Fibroblast of lung (primary cell): ENCODE results near the gene RPL7A. TPM values are rescaled to one million over a fixed set of nuclear protein-coding genes. Genes with fewer than 3 reads are reported as not detected.

Experiments
- DNase-seq, 2 donors: peaks; one replicate each; pipeline versions ENCODE4 v3.0.0 to v3.0.0-alpha.2; 2010; ENCODE audit warnings: low read depth in 2 of 2
- H2AFZ ChIP-seq: 2 replicates; pipeline ENCODE4 v1.5.1; 2012; ENCODE audit warnings: low read length, control low read depth, inconsistent platforms
- H3K27ac ChIP-seq: 2 replicates; pipeline ENCODE4 v1.5.1; 2011; ENCODE audit warnings: low read length, control low read depth; ENCODE audit not compliant: insufficient read depth
- H3K27me3 ChIP-seq: 2 replicates; pipeline ENCODE4 v1.5.1; 2011; ENCODE audit warnings: mild to moderate bottlenecking, low read length; ENCODE audit not compliant: control insufficient read depth, insufficient read depth
- H3K36me3 ChIP-seq: 2 replicates; pipeline ENCODE4 v1.5.1; 2011; ENCODE audit warnings: low read length; ENCODE audit not compliant: control insufficient read depth, insufficient read depth
- H3K4me1 ChIP-seq: 2 replicates; pipeline ENCODE4 v1.5.1; 2011; ENCODE audit warnings: low read length; ENCODE audit not compliant: control insufficient read depth, insufficient read depth; ENCODE audit errors: extremely low read depth
- H3K4me2 ChIP-seq: 2 replicates; pipeline ENCODE4 v1.5.1; 2011; ENCODE audit warnings: low read length, control low read depth; ENCODE audit not compliant: insufficient read depth; ENCODE audit errors: extremely low read depth
- H3K4me3 ChIP-seq, 4 experiments: fragments of 200-600 bp in 1 of 4; sonication (generic) in 1 of 4; replicated peaks in 1 of 4; 2 replicates each; pipeline ENCODE4 v1.5.1; 2011 to 2016; ENCODE audit warnings: low read length in 4 of 4, low read depth in 3 of 4, mild to moderate bottlenecking in 3 of 4, control low read depth in 2 of 4, inconsistent platforms in 1 of 4, mixed read lengths in 1 of 4; ENCODE audit not compliant: insufficient read depth in 1 of 4; ENCODE audit errors: control extremely low read depth in 1 of 4
- H3K79me2 ChIP-seq: 2 replicates; pipeline ENCODE4 v1.5.1; 2012; ENCODE audit warnings: mild to moderate bottlenecking, low read length, inconsistent platforms; ENCODE audit not compliant: control insufficient read depth, insufficient read depth
- H3K9ac ChIP-seq: 2 replicates; pipeline ENCODE4 v1.5.1; 2011; ENCODE audit warnings: mild to moderate bottlenecking, low read length, control low read depth; ENCODE audit not compliant: insufficient read depth
- H3K9me3 ChIP-seq: 2 replicates; pipeline ENCODE4 v1.5.1; 2012; ENCODE audit warnings: low read depth, low read length; ENCODE audit not compliant: control insufficient read depth, insufficient read depth
- H4K20me1 ChIP-seq: 2 replicates; pipeline ENCODE4 v1.5.1; 2011; ENCODE audit warnings: low read length; ENCODE audit not compliant: control insufficient read depth, insufficient read depth; ENCODE audit errors: extremely low read depth
- EZH2 ChIP-seq: IDR thresholded peaks from 2 replicates; pipeline ENCODE4 v1.5.1; 2012; ENCODE audit warnings: low read length, control low read depth, mild to moderate bottlenecking; ENCODE audit errors: missing control alignments
- polyA plus RNA-seq, 2 donors: library from polyadenylated mRNA; depleted of rRNA in 1 of 2; stranded (reverse) in 1 of 2; unstranded in 1 of 2; fragments of >200 nt; gene quantifications; 2 replicates each; pipeline ENCODE4 v1.2.1, GENCODE V29; 2011 to 2012; ENCODE audit warnings: missing spikeins in 1 of 2
- total RNA-seq: library from RNA; depleted of rRNA; stranded (reverse); fragments of >200 nt; gene quantifications from 2 replicates; pipeline ENCODE4 v1.2.1, GENCODE V29; 2014
- TF ChIP-seq, protein P1 (sequence below), 2 donors: IDR thresholded peaks in 1 of 2; conservative IDR thresholded peaks in 1 of 2; 1 replicate in 1 of 2; 2 replicates in 1 of 2; pipeline ENCODE4 v1.5.1; 2011 to 2012; ENCODE audit warnings: low read length in 2 of 2, control low read depth in 1 of 2, inconsistent platforms in 1 of 2, low read depth in 1 of 2, mild to moderate bottlenecking in 1 of 2

RPL7A gene
- total and polyA plus RNA-seq, 2 donors (not counting 1 experiment from before 2014, with no cell fraction given), result 1,820 to 2,991 TPM

DNA sequence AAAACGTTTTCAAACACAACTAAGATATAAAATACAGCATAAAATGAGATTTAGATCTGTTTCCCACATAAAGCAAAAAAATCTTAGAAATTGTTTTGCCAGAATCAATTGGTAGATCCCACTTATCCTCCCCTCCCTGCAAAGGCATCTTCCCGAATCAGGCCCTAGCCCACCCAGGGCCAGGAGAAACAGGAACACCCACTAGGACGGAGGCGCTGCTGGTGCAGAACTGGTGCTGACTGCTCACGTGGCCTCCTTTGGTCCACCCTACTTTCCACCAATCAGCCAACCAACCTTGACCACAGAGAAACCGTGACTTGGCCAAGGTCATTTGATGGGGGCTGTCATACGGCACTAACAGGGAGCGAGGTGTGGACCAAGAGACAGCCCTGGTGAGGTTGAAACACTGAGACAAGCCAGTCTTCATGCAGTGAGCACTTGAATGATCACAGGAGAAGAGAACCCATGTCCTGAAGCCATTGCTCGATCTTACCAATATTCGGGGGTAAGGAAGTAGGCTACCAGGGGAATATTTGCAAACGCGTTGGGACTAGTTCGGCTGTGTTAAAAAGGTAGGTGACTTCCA, 13.6 kb downstream of the RPL7A start:
- H3K79me2 ChIP-seq, result peaks cover 37% of the 10 kb centered on the region
- peaks cover 6% of the 10 kb centered on the region for H3K4me1 ChIP-seq
- TF ChIP-seq EZH2, result no peak
- TF ChIP-seq, protein P1, sequence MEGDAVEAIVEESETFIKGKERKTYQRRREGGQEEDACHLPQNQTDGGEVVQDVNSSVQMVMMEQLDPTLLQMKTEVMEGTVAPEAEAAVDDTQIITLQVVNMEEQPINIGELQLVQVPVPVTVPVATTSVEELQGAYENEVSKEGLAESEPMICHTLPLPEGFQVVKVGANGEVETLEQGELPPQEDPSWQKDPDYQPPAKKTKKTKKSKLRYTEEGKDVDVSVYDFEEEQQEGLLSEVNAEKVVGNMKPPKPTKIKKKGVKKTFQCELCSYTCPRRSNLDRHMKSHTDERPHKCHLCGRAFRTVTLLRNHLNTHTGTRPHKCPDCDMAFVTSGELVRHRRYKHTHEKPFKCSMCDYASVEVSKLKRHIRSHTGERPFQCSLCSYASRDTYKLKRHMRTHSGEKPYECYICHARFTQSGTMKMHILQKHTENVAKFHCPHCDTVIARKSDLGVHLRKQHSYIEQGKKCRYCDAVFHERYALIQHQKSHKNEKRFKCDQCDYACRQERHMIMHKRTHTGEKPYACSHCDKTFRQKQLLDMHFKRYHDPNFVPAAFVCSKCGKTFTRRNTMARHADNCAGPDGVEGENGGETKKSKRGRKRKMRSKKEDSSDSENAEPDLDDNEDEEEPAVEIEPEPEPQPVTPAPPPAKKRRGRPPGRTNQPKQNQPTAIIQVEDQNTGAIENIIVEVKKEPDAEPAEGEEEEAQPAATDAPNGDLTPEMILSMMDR (conservative IDR thresholded peaks at IDR 0.05 in 1 of 2, IDR thresholded peaks at IDR 0.05 in 1 of 2; ENCODE audit: low read depth in 1 of 2, low read length in 2 of 2), result no peak
- H3K4me3 ChIP-seq, result no peak overlapping the region
- H3K9me3 ChIP-seq, result no peaks in the 10 kb centered on the region
- H3K27ac ChIP-seq, result no peak overlapping the region
- no peak overlapping the region for H3K4me2 ChIP-seq
- H3K9ac ChIP-seq, result no peak overlapping the region
- H3K36me3 ChIP-seq, result peaks cover 45% of the 10 kb centered on the region
- no peak for DNase-seq
- no peak overlapping the region for H2AFZ ChIP-seq
- H3K27me3 ChIP-seq, result no peaks in the 10 kb centered on the region
- no peaks in the 10 kb centered on the region for H4K20me1 ChIP-seq

DNA sequence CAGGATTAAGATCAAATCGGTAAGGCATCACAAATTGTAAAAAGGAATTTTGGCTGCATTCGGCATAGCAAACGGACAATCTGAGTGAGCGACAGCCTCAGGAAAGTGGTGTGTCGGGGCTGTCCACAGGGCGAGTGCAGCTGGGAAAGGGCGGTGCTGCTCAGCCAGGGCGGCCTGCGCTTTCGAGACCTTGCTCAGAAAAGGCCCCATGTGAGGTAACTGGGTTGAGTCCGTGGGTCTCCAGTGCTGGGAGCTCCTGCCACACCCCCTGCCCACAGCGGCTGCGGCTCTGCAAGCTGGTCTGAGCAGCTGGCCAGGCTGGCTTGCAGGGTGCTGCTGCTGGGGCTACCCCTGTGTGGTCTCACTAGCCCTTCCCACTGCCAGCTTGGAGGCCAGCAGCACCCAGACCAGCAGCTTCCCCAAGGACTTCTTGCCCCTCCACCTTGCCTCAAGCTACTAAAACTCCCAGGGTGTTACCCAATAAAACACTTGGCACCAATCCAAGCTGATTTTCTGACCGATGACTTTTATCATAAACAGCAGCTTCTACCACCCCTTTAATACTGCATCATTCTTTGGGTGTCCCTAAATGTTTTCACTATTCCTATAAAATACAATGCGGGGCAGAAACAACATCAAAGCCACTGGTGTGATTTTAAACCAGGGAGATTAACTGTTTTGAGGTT, 14.5 kb downstream of the RPL7A start:
- no peak overlapping the region for H3K9ac ChIP-seq
- H3K36me3 ChIP-seq, result peaks cover 53% of the 10 kb centered on the region
- H4K20me1 ChIP-seq, result peaks cover 2% of the 10 kb centered on the region
- no peaks in the 10 kb centered on the region for H3K27me3 ChIP-seq
- peak in 1 of 2 donors; percentile 61 for DNase-seq
- no peak overlapping the region for H3K27ac ChIP-seq
- TF ChIP-seq, protein P1 (conservative IDR thresholded peaks at IDR 0.05 in 1 of 2, IDR thresholded peaks at IDR 0.05 in 1 of 2; ENCODE audit: low read depth in 1 of 2, low read length in 2 of 2), result no peak
- TF ChIP-seq EZH2, result no peak
- H3K4me3 ChIP-seq, result no peak overlapping the region
- H2AFZ ChIP-seq, result no peak overlapping the region
- H3K4me1 ChIP-seq, result peaks cover 6% of the 10 kb centered on the region
- H3K4me2 ChIP-seq, result no peak overlapping the region
- H3K79me2 ChIP-seq, result peaks cover 46% of the 10 kb centered on the region
- no peaks in the 10 kb centered on the region for H3K9me3 ChIP-seq

DNA sequence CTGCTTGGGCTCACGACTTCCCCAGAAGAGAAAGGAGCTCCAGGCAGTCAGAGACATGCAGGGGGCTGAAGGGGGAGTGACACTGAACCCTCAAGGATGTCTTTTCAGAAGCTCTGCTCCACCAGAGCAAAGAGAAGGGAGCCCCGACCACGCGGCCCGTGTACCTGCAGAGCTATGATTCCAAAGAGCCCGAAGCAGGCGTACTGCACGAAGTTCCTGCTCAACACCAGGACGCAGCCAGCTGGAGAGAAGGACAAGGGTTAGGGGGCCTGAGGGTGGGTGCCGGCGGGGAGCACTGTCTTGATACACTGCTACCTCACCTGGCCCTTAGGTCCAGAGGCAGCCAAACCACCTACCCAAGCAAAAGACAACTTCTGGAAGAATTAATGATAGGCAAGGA, 18.4 kb downstream of the RPL7A start:
- Histone ChIP-seq H4K20me1 (peaks cover 5% of the 10 kb centered on the region), H3K4me2 (no peak overlapping the region), H3K27me3 (no peaks in the 10 kb centered on the region), H3K36me3 (peaks cover 63% of the 10 kb centered on the region), H3K27ac (no peak overlapping the region), H3K79me2 (peaks cover 83% of the 10 kb centered on the region), H3K9me3 (no peaks in the 10 kb centered on the region), H3K9ac (no peak overlapping the region), H2AFZ (no peak overlapping the region), H3K4me1 (peaks cover 10% of the 10 kb centered on the region), H3K4me3 (no peak overlapping the region)
- DNase-seq, result no peak
- TF ChIP-seq, protein P1 (conservative IDR thresholded peaks at IDR 0.05 in 1 of 2, IDR thresholded peaks at IDR 0.05 in 1 of 2; ENCODE audit: low read depth in 1 of 2, low read length in 2 of 2), result no peak
- TF ChIP-seq EZH2, result no peak
